GM19328 (cell line): ENCODE results near the gene F2R.
"Not testable (repeated sequence)": the region's sequence is repeated elsewhere in the genome, so short reads cannot be mapped to it uniquely, and the experiment has no call there.

Experiments
- ATAC-seq: cut with Tn5 transposase; IDR thresholded peaks from one replicate; pipeline ENCODE4 v1.9.1; 2021; ENCODE audit warnings: mild to moderate bottlenecking, moderate library complexity; ENCODE audit not compliant: unreplicated experiment

The F2R gene

DNA sequence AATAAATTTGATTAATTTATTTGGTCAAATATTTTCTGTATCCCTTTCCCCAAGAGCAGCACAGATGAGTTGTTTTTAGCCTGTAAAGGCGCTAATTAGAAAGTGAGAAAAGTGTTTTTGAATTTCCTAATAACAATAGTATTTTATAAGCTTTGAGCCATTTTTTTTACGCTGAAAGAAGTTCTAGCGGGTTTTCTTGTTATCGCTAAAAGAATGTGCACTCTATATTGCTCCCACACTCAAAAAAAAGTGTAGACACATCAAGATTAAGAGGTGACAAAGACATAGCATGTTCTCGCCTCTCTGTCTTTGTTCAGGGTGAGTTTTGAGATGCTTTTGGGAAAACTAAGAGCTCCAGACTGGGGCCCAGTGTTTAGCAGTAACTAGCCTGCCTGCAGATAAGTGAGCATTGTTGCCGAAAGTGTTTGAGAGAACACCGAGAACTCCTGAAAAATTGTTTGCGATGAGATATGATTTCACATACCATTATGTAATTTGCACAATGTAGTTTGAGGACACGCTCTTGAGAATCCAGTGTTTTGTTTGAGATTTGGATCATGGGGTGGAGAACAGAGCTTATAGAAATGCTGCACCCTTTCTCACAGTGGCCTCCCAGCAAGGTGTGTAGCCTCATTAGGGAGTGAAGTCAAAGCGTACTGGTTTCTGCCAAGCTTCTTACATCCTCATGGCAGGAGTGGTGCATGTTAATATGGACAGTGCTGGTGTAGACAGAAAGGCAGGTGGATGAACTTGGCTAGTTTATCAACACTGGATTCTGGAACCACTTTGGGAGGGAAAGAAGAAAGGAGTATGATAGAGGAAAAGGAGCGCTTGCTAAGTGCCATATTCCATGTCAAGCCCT, 1.5 kb downstream of the F2R start:
- no peak for ATAC-seq

GRCh38 chr5:76718381-76718832, 2.5 kb downstream of the F2R start:
- ATAC-seq = no peak

DNA sequence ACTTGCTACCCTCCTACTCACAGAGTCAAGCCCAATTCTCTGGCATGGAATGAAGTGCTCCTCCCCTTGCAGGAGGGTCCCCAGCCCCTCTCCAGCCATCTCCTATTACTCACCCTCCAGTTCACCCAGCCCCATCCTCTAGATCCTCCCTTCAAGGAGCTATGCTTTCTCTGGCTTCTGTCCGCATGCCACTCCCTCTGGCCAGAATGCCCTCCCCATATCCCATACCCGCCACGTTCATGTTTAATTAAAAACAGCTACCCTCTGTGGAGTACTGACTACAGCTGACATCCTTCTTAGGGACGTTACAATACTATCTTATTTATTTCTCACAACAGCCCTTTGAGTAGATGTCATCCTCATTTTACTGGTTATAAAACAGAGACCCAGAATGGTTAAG, 3.0 kb downstream of the F2R start:
- ATAC-seq = no peak

DNA sequence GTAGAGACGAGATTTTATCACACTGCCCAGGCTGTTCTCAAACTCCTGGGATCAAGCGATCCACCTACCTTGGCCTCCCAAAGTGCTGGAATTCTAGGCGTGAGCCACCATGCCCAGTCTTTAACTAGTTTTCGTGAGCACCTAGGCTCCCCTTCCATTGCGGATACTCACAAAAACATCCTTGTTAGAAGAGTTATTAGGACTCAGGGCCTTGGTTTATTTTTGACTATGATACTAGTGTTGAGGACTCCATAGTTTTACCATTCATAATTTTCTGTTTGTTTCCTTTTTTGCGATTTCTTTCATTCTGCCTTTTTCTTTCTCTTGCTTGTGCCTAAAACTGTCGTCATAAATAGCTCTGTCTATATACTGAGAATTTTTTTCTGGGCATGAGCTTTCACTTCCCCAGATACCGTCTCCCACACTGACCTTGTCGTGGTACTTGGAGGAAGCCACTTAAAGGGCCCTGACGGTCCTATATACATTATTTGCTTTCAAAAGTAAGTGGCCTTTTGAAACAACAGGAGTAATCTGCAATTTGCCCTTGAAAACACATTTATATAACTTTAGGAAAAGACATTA, 5.2 kb downstream of the F2R start:
- peak; percentile 91 for ATAC-seq

DNA sequence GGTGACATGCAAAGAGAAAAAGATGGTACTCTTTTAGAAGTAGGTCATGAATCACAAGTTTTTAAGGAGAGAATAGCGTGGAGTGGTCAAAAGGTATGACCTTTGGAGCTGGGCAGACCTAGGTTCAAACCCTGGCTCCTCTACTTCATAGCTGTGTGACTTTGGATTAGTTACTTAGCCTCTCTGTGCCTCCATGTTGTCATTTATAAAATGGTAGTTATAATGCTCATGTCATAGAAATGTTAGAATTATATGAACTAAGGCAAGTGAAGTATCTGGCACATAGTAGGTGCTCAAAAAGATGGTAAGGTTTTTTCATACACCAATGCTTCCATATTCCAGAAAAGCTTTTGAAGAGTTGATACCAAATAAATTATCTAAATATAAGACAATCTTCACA, 7.3 kb downstream of the F2R start:
- no peak for ATAC-seq

DNA sequence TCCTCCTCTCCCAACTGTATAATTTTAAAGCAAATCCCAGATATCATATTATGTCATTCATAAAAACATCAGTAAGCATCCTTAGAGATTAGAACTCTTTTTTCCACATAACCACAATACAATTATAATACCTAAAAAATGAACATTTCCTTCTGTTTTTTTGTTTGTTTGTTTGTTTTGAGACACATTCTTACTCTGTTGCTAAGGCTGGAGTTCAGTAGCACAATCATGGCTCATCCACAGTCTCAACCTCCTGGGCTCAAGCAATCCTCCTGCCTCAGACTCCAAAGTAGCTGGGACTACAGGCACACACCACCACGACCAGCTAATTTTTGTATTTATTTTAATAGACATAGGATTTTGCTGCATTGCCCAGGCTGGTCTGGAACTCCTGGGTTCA, 8.0 kb downstream of the F2R start:
- no peak for ATAC-seq

DNA sequence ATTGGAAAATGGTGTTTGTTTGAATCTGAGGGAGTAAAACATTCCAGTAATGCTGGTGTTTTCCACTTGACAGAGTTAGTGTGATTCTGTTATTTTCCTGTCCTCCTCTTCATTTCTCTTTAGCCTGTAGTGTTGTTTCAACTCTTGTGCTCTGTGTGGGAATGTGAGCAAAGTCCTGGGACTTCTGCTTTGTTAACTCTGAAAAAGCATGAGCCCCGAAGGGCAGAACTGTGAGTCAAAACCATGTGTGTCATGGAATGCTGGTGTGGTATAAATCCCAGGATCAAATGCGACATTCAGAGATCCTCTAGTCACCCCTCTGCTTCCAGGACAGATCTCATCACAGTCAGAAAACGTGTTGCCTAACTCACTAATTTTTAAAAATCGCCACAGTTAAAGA, 8.9 kb downstream of the F2R start:
- ATAC-seq = no peak

- no peak for ATAC-seq
Measured at GRCh38 chr5:76728965-76729364, 13.0 kb downstream of the F2R start.

- ATAC-seq = no peak
Measured at GRCh38 chr5:76729373-76730290, 13.7 kb downstream of the F2R start.

DNA sequence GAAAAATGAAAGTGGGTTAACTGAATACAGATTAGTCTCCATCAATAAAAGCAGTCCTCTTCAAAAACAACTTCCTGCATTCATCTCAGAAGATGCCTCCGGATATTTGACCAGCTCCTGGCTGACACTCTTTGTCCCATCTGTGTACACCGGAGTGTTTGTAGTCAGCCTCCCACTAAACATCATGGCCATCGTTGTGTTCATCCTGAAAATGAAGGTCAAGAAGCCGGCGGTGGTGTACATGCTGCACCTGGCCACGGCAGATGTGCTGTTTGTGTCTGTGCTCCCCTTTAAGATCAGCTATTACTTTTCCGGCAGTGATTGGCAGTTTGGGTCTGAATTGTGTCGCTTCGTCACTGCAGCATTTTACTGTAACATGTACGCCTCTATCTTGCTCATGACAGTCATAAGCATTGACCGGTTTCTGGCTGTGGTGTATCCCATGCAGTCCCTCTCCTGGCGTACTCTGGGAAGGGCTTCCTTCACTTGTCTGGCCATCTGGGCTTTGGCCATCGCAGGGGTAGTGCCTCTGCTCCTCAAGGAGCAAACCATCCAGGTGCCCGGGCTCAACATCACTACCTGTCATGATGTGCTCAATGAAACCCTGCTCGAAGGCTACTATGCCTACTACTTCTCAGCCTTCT, 16.6 kb downstream of the F2R start:
- no peak for ATAC-seq

- peak; percentile 78 for ATAC-seq
Measured at GRCh38 chr5:76733049-76733417, 17.1 kb downstream of the F2R start.

DNA sequence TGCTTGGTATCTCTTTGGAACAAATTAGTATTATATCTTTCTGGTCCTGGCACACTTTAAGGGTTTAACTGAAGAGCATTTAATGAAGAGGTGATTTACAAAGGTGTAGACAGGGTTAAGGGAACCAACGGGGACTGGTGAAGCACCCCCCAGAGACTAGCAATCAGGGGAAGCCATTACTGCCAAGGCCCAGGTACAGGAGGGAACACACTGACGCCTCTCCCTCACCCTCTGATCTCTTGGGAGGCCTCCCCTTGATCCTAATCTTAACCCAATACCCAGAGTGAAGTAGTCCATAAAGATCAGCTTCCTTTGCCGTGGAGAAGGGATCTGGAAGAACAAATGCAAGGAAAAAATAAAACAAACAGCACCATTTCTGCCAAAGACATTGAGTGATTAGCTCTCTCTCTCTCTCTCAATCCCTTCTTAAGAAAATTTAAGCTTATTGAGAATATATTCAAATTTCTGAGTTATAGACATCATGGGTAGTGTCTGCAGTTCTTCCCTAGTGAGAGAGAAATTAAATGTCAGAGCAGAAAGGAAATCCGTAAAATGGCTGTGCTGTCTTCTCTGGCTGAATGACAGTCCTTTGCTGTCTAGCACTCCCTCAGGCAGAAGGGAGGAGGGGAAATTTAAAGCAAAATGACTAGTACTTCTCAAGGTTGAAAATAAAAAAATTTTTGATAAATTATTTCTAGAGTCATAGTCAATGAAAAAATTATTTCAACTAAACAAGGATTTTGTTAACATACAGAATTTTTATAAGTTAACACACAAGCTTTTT, 20.0 kb downstream of the F2R start:
- ATAC-seq = no peak

DNA sequence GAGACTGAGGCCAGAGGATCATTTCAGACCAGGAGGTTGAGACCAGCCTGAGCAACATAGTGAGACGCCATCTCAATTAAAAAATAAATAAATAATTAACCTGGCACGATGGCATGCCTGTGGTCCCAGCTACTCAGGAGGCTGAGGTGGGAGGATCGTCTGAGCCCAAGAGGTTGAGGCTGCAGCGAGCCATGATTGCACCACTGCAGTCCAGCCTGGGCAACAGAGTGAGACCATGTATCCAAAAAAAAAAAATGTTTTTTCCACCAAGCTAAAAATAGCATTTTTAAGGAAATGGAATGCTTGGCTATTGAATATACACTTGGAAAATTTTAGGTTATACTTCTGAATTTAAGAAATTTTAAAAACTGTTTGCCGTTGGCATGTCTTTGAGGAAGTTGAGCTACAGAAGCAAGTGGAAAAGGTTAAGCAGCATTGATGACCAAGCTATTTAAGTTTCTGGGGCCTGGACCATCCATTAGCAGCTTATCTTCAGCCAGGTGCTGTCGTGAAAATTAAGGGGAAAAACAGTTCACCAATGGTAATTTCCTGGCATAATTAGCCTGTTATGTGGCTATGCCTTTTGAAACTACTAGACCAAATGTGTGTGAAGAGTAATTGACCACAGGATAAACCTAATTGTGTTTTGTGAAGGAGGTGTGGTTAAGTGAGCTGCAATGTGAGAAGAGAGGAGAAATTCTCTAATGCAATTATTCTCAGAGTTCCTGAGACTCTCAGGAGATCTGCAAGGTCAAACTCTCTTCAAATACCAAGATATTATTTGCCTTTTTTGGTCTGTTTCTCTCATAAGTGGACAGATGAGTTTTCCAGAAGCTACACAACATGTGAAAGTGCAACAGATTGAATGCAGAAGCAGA, 21.0 kb downstream of the F2R start:
- ATAC-seq = no peak

DNA sequence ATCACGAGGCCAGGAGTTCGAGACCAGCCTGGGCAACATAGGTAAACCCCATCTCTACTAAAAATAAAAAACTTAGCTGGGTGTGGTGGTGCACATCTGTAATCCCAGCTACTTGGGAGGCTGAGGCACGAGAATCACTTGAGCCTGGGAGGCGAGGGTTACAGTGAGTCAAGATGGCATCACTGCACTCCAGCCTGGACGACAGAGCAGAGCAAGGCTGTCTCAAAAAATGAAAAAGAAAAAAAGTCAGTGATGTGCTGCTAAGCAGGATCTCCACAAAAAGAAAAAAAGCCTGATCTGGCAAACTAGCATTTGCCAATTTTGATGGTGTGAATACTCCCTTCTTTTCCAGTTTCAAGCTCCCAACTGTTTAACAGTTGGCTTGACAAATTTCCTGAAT, 21.9 kb downstream of the F2R start:
- ATAC-seq = no peak

- ATAC-seq = not testable (repeated sequence)
Measured at GRCh38 chr5:76741506-76741905, 25.6 kb downstream of the F2R start.

GRCh38 chr5:76742583-76742982, 26.7 kb downstream of the F2R start:
- no peak for ATAC-seq

DNA sequence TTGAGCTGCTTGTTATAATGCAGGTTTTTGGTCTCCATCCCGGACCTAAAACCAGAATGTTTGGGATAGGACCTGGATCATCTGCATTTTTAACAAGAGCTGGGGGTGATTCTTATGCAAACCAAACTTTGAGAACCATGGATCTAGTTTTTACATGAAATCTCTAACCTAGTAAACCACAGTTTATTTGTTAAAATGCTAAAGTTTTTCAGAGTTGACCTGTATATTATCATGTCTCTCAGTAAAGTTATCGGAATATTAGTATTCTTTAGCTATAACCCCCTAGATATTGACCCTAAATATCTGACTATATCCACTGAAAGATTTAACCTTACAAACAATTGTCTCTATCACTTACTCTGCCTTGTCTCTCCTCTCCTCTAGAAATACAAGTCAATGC, 28.7 kb downstream of the F2R start:
- ATAC-seq = no peak

GRCh38 chr5:76745670-76746069, 29.7 kb downstream of the F2R start:
- ATAC-seq = no peak

- ATAC-seq = no peak
Measured at GRCh38 chr5:76746677-76747076, 30.8 kb downstream of the F2R start.
